Measurements from ENCODE around the gene MAP7D2. TPM values are rescaled to one million over a fixed set of nuclear protein-coding genes. Genes with fewer than 3 reads are reported as not detected.

Gene MAP7D2
- total RNA-seq, 1 experiment from 2014 or later: 0.15 TPM

GRCh38 chrX:19958552-19959486, 157.9 kb downstream of the MAP7D2 start (continued):
- TF ChIP-seq POLR2A (IDR thresholded peaks at IDR 0.05; ENCODE audit: borderline replicate concordance, extremely low read depth, insufficient read depth, insufficient read length) (no peak), SIN3A (IDR thresholded peaks at IDR 0.05; ENCODE audit: low read depth) (no peak), SRF (IDR thresholded peaks at IDR 0.05; ENCODE audit: low read depth) (no peak), EZH2phosphoT487 (IDR thresholded peaks at IDR 0.05; ENCODE audit: borderline replicate concordance) (no peak), ZBTB33 (IDR thresholded peaks at IDR 0.05; ENCODE audit: extremely low read depth, insufficient replicate concordance, low read length) (no peak), EZH2 (IDR thresholded peaks at IDR 0.05) (no peak), REST (IDR thresholded peaks at IDR 0.05; ENCODE audit: low read depth) (no peak)

- CTCF ChIA-PET: no interaction called here
- RAD21 ChIA-PET (ENCODE audit: low non-redundant PET in 1 of 2, low total read pairs in 2 of 2, uncharacterized antibody in 2 of 2, unreplicated experiment in 2 of 2): no interaction called here
- DNase-seq (ENCODE audit: low read depth, low spot score): no peak
- Histone ChIP-seq H3K9ac (ENCODE audit: low read length) (no peak overlapping the region), H3K79me2 (ENCODE audit: insufficient read depth, low read length) (no peaks in the 10 kb centered on the region), H3K4me1 (ENCODE audit: control insufficient read depth in 1 of 2, insufficient read depth in 2 of 2, low read length in 2 of 2) (no peaks in the 10 kb centered on the region), H2AFZ (ENCODE audit: low read depth, low read length, poor library complexity, severe bottlenecking) (no peak overlapping the region), H3K36me3 (ENCODE audit: control insufficient read depth in 1 of 2, insufficient read depth in 2 of 2, low read length in 2 of 2) (no peaks in the 10 kb centered on the region), H3K9me3 (ENCODE audit: control insufficient read depth in 1 of 2, insufficient read depth in 1 of 2, low read depth in 1 of 2, low read length in 2 of 2) (no peaks in the 10 kb centered on the region), H3K27ac (ENCODE audit: low read depth, low read length) (no peak overlapping the region), H4K20me1 (ENCODE audit: insufficient read depth) (no peaks in the 10 kb centered on the region), H3K27me3 (ENCODE audit: insufficient read depth, low read length) (no peaks in the 10 kb centered on the region), H3K4me3 (replicated peaks in 1 of 2; ENCODE audit: low read depth in 1 of 2, low read length in 2 of 2) (no peak overlapping the region), H3K9me2 (ENCODE audit: insufficient read depth) (no peaks in the 10 kb centered on the region), H3K4me2 (ENCODE audit: low read length) (no peak overlapping the region)
- TF ChIP-seq EZH2phosphoT487 (IDR thresholded peaks at IDR 0.05; ENCODE audit: borderline replicate concordance): no peak
- TF ChIP-seq CBX3 (IDR thresholded peaks at IDR 0.05; ENCODE audit: low read depth): no peak
- no peak for TF ChIP-seq ZFX (IDR thresholded peaks at IDR 0.05)
- no peak for TF ChIP-seq POLR2A (IDR thresholded peaks at IDR 0.05; ENCODE audit: borderline replicate concordance, extremely low read depth, insufficient read depth, insufficient read length)
- no peak for TF ChIP-seq SP1 (IDR thresholded peaks at IDR 0.05; ENCODE audit: low read depth)
- TF ChIP-seq EZH2 (IDR thresholded peaks at IDR 0.05): no peak
- no peak for TF ChIP-seq MAX (IDR thresholded peaks at IDR 0.05)
- TF ChIP-seq FOSL1 (IDR thresholded peaks at IDR 0.05; ENCODE audit: low read depth): no peak
- no peak for TF ChIP-seq YY1 (IDR thresholded peaks at IDR 0.05; ENCODE audit: extremely low read depth, insufficient replicate concordance, low read depth, low read length)
- TF ChIP-seq SRF (IDR thresholded peaks at IDR 0.05; ENCODE audit: low read depth): no peak
- no peak for TF ChIP-seq JUND (IDR thresholded peaks at IDR 0.05)
- intact Hi-C loops (cut with micrococcal nuclease): no loop called here
- BruUV-seq (replicated peaks): no TSS peak
- ATAC-seq: no peak
- POLR2A ChIA-PET: no interaction called here
Measured at GRCh38 chrX:19956923-19957322, 159.8 kb downstream of the MAP7D2 start.

Measured in HCT116 (cell line).